GM12878 (cell line): ENCODE data around the gene AEBP1. TPM values are rescaled to one million over a fixed set of nuclear protein-coding genes. Genes with fewer than 3 reads are reported as not detected.

ENCODE experiments used
- ATAC-seq: fragments of 200-7000 bp; cut with Tn5 transposase; 3 replicates; pipeline ENCODE4 v1.9.1; 2020; ENCODE audit warnings: mild to moderate bottlenecking, moderate library complexity
- BruUV-seq: library from RNA; stranded (reverse); fragments of 400-500 nt; replicated peaks from 2 replicates; lab custom pipeline; 2021; lab: Mats Ljungman, UMichigan
- CTCF ChIA-PET: fragments of 300-600 bp; sonication (Branson Sonifier 250); formaldehyde crosslinking; extraction: SDS; loops from one replicate; lab custom pipeline; 2021; ENCODE audit warnings: inconsistent platforms; lab: Yijun Ruan, JAX
- POLR2A ChIA-PET: fragments of 350-600 bp; formaldehyde crosslinking; extraction: SDS; loops from one replicate; lab custom pipeline; 2021; ENCODE audit warnings: inconsistent platforms; lab: Charles Lee
- RAD21 ChIA-PET: fragments of 300-600 bp; sonication (Branson Sonifier 250); formaldehyde crosslinking; loops from one replicate; lab custom pipeline; 2023; ENCODE audit warnings: antibody characterized with exemption; ENCODE audit not compliant: unreplicated experiment; lab: Charles Lee
- SMC1A ChIA-PET: fragments of 300-600 bp; sonication (Branson Sonifier 250); formaldehyde crosslinking; loops from one replicate; lab custom pipeline; 2023; ENCODE audit not compliant: unreplicated experiment, uncharacterized antibody; lab: Charles Lee
- DNase-seq: peaks from one replicate; pipeline ENCODE4 v3.0.0-alpha.2; 2011; ENCODE audit warnings: low read depth, low spot score
- FAIRE-seq: peaks from 3 replicates; lab custom pipeline; 2011; peaks lifted over from hg19 to GRCh38; lab: Jason Lieb, UNC
- H2AFZ ChIP-seq: 2 replicates; pipeline ENCODE4 v1.6.0; 2011; ENCODE audit warnings: low read depth, low read length, control low read depth; ENCODE audit not compliant: control insufficient read depth
- H3K27ac ChIP-seq: 2 replicates; pipeline ENCODE4 v1.5.1; 2011; ENCODE audit warnings: control low read depth; ENCODE audit not compliant: control insufficient read depth, insufficient read depth
- H3K27me3 ChIP-seq, 2 experiments: replicated peaks in 1 of 2; 2 replicates each; pipeline versions ENCODE4 v1.6.0 to v1.6.1; 2011; ENCODE audit warnings: low read length in 1 of 2; ENCODE audit not compliant: control insufficient read depth in 2 of 2, insufficient read depth in 2 of 2
- H3K36me3 ChIP-seq, 2 experiments: 2 replicates each; pipeline ENCODE4 v1.5.1; 2011; ENCODE audit warnings: low read length in 1 of 2; ENCODE audit not compliant: control insufficient read depth in 2 of 2, insufficient read depth in 2 of 2
- H3K4me1 ChIP-seq: 2 replicates; pipeline ENCODE4 v1.6.1; 2011; ENCODE audit warnings: mild to moderate bottlenecking, low read length, moderate library complexity, mixed read lengths; ENCODE audit not compliant: control insufficient read depth, insufficient read depth
- H3K4me2 ChIP-seq: 2 replicates; pipeline ENCODE4 v1.6.0; 2011; ENCODE audit warnings: control low read depth; ENCODE audit not compliant: control insufficient read depth, insufficient read depth
- H3K4me3 ChIP-seq: fragments of 200-600 bp; sonication (generic); 2 replicates; pipeline ENCODE4 v1.5.1; 2016
- H3K79me2 ChIP-seq: 2 replicates; pipeline ENCODE4 v1.6.0; 2011; ENCODE audit warnings: low read length; ENCODE audit not compliant: control insufficient read depth, insufficient read depth
- H3K9ac ChIP-seq: 2 replicates; pipeline ENCODE4 v1.8.0; 2011; ENCODE audit warnings: low read length, control low read depth, mixed read lengths; ENCODE audit not compliant: control insufficient read depth, insufficient read depth
- H3K9me3 ChIP-seq: replicated peaks from 3 replicates; pipeline ENCODE4 v1.5.1; 2011; ENCODE audit warnings: mild to moderate bottlenecking, low read length; ENCODE audit not compliant: control insufficient read depth, insufficient read depth
- H4K20me1 ChIP-seq: 2 replicates; pipeline ENCODE4 v1.6.0; 2011; ENCODE audit not compliant: control insufficient read depth, insufficient read depth
- ATF2 ChIP-seq: IDR thresholded peaks from 2 replicates; pipeline ENCODE4 v1.6.1; 2012; ENCODE audit warnings: low read length, inconsistent platforms
- BACH1 ChIP-seq: fragments of 450-650 bp; IDR thresholded peaks from 2 replicates; pipeline ENCODE4 v1.6.1; 2017; ENCODE audit warnings: mild to moderate bottlenecking, borderline replicate concordance
- CBX3 ChIP-seq: fragments of 200-600 bp; sonication (generic); IDR thresholded peaks from 2 replicates; pipeline ENCODE4 v1.6.1; 2016; ENCODE audit warnings: low read depth, borderline replicate concordance
- CEBPB ChIP-seq, 2 experiments: fragments of 150-350 bp in 1 of 2; IDR thresholded peaks; 2 replicates each; pipeline ENCODE4 v1.6.1; 2012 to 2014; ENCODE audit warnings: low read depth in 2 of 2, low read length in 2 of 2, borderline replicate concordance in 1 of 2, inconsistent platforms in 1 of 2
- CREM ChIP-seq: IDR thresholded peaks from 2 replicates; pipeline ENCODE4 v1.6.1; 2014; ENCODE audit warnings: antibody characterized with exemption, low read depth
- EGR1 ChIP-seq, 2 experiments: IDR thresholded peaks; 1 replicate in 1 of 2; 2 replicates in 1 of 2; pipeline ENCODE4 v1.6.1; 2011 to 2012; ENCODE audit warnings: low read depth in 2 of 2, low read length in 2 of 2, borderline replicate concordance in 1 of 2, mild to moderate bottlenecking in 1 of 2, moderate library complexity in 1 of 2
- KAT2A ChIP-seq: conservative IDR thresholded peaks from 2 replicates; pipeline ENCODE4 v1.6.1; 2011; ENCODE audit warnings: low read depth, low read length; ENCODE audit not compliant: control insufficient read depth
- MEF2B ChIP-seq: fragments of 450-650 bp; IDR thresholded peaks from 2 replicates; pipeline ENCODE4 v1.6.1; 2018; ENCODE audit warnings: mild to moderate bottlenecking, moderate library complexity; ENCODE audit not compliant: partially characterized antibody, poor library complexity, severe bottlenecking
- MXI1 ChIP-seq: fragments of 150-350 bp; IDR thresholded peaks from 2 replicates; pipeline ENCODE4 v1.6.1; 2011; ENCODE audit warnings: low read depth, mild to moderate bottlenecking, inconsistent platforms, low read length, improper control_type of control experiment
- NR2C1 ChIP-seq: fragments of 450-650 bp; IDR thresholded peaks from 2 replicates; pipeline ENCODE4 v1.6.1; 2017; ENCODE audit warnings: antibody characterized with exemption, mild to moderate bottlenecking, moderate library complexity
- ZBTB40 ChIP-seq: fragments of 450-650 bp; IDR thresholded peaks from 2 replicates; pipeline ENCODE4 v1.6.1; 2016; ENCODE audit warnings: mild to moderate bottlenecking, moderate library complexity, borderline replicate concordance
- WGBS: methylation state at CpG from one replicate; pipeline ENCODE4 v1.1.6; 2016; ENCODE audit warnings: low lambda C conversion rate; ENCODE audit not compliant: insufficient replicate concordance, insufficient coverage; ENCODE audit errors: missing lambda C conversion rate; 5-methylcytosine and 5-hydroxymethylcytosine counted together
- in situ Hi-C: fragments of 300-500 bp; cut with MboI; formaldehyde crosslinking; loops from 9 replicates; pipeline ENCODE4 v1.14.3; 2018; ENCODE audit warnings: mixed read lengths
- intact Hi-C: fragments of 100-400 bp; cut with micrococcal nuclease; formaldehyde crosslinking; loops from one replicate; pipeline ENCODE4 v1.14.2; 2022; ENCODE audit not compliant: unreplicated experiment
- polyA plus RNA-seq, 11 experiments: library from polyadenylated mRNA; depleted of rRNA in 4 of 11; unstranded in 6 of 11; stranded (reverse) in 5 of 11; fragments of >200 nt; fragmentation: Nextera tagmentation in 4 of 11; fragmentation: Illumina TruSeq in 1 of 11; extraction: Ambion mirVana in 4 of 11; extraction: Trizol in 1 of 11; gene quantifications; 1 replicate in 1 of 11; 2 replicates in 10 of 11; pipeline versions ENCODE4 v1.2.1 to v1.2.3, GENCODE V29; 2011 to 2016; ENCODE audit warnings: inconsistent platforms in 2 of 11, missing spikeins in 2 of 11, low read depth in 1 of 11
- total RNA-seq, 4 experiments: library from RNA; depleted of rRNA in 3 of 4; stranded (reverse); fragments of >200 nt in 3 of 4; fragmentation: Illumina TruSeq in 1 of 4; extraction: Trizol in 1 of 4; gene quantifications; 2 replicates each; pipeline versions ENCODE4 v1.2.1 to v1.2.3, GENCODE V29; 2013 to 2021
- TF ChIP-seq, protein P1 (sequence below): IDR thresholded peaks from 2 replicates; pipeline ENCODE4 v1.6.1; 2011; ENCODE audit warnings: mild to moderate bottlenecking, low read depth, low read length, moderate library complexity; ENCODE audit not compliant: insufficient replicate concordance
- TF ChIP-seq, protein P2 (sequence below): fragments of 450-650 bp; IDR thresholded peaks from 2 replicates; pipeline ENCODE4 v1.6.1; 2018; ENCODE audit warnings: borderline replicate concordance, mild to moderate bottlenecking; ENCODE audit not compliant: partially characterized antibody

The AEBP1 gene
- total and polyA plus RNA-seq, 10 of the 15 experiments (the other 5 are each of a cell fraction or from before 2014, with no cell fraction given) = 0.06 to 0.23 (median 0.11) TPM; not detected in 5

DNA sequence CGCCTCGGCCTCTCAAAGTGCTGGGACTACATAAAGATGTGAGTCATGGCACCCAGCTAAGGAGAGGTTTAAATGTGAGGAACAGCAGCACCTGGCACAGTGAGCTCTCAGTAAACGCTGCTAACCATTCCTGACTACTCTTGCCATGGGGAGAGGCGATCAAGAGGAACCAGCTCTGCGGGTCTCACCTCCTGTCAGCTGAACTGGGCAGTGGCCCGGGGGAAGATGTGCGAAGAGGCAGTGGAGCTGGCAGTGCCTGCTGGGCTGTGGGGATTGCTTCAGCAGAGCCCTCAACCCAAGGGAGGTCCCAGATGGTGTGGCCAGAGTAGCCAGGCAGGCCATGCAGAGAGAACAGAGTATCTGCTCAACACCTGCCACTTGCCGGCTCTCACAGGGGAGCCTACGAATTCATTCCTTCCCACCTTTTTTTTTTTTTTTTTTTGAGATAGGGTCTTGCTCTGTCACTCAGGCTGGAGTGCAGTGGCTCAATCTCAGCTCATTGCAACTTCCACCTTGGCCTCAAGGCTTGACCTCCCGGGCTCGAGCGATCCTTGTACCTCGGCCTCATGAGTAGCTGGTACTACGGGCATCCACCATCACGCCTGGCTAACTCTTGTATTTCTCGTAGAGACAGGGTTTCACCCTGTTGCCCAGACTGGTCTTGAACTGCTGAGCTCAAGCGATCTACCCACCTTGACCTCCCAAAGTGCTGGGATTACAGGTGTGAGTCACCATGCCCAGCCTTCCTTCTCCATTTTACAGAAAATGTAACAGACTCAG lies 28.7 kb upstream of the AEBP1 start:
- Histone ChIP-seq H3K9ac (no peak overlapping the region), H3K9me3 (no peaks in the 10 kb centered on the region), H3K79me2 (peaks cover 6% of the 10 kb centered on the region), H3K27me3 (no peaks in the 10 kb centered on the region), H3K4me1 (peaks cover 14% of the 10 kb centered on the region), H3K36me3 (peaks cover 26 to 42% of the 10 kb centered on the region in 2 experiments), H2AFZ (no peak overlapping the region), H3K4me3 (no peak overlapping the region), H3K4me2 (no peak overlapping the region), H3K27ac (no peak overlapping the region), H4K20me1 (no peaks in the 10 kb centered on the region)
- in situ Hi-C loops = no loop called here
- RAD21 ChIA-PET = no interaction called here
- intact Hi-C loops = no loop called here
- POLR2A ChIA-PET = interaction anchor here (0.6 kb wide), 1 partner anchor 11 kb away, joined by 6 read pairs; no protein-coding TSS in a partner anchor
- FAIRE-seq (no peak), ATAC-seq (no peak), DNase-seq (no peak)
- SMC1A ChIA-PET = no interaction called here
- BruUV-seq = no TSS peak
- CTCF ChIA-PET = no interaction called here
- WGBS = 94% methylated on average over 15 of the region's 17 CpGs
- TF ChIP-seq MXI1 (no peak), MEF2B (no peak), BACH1 (no peak), NR2C1 (no peak), CBX3 (no peak), ZBTB40 (no peak), CREM (no peak), CEBPB (IDR thresholded peaks at IDR 0.05; ENCODE audit: borderline replicate concordance in 1 of 2, low read depth in 2 of 2, low read length in 2 of 2) (no peak), ATF2 (no peak), KAT2A (no peak), EGR1 (IDR thresholded peaks at IDR 0.05; ENCODE audit: borderline replicate concordance in 1 of 2, low read depth in 2 of 2, low read length in 2 of 2) (no peak)
- TF ChIP-seq, protein P1, sequence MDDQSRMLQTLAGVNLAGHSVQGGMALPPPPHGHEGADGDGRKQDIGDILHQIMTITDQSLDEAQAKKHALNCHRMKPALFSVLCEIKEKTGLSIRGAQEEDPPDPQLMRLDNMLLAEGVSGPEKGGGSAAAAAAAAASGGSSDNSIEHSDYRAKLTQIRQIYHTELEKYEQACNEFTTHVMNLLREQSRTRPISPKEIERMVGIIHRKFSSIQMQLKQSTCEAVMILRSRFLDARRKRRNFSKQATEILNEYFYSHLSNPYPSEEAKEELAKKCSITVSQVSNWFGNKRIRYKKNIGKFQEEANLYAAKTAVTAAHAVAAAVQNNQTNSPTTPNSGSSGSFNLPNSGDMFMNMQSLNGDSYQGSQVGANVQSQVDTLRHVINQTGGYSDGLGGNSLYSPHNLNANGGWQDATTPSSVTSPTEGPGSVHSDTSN = no peak
- TF ChIP-seq, protein P2, sequence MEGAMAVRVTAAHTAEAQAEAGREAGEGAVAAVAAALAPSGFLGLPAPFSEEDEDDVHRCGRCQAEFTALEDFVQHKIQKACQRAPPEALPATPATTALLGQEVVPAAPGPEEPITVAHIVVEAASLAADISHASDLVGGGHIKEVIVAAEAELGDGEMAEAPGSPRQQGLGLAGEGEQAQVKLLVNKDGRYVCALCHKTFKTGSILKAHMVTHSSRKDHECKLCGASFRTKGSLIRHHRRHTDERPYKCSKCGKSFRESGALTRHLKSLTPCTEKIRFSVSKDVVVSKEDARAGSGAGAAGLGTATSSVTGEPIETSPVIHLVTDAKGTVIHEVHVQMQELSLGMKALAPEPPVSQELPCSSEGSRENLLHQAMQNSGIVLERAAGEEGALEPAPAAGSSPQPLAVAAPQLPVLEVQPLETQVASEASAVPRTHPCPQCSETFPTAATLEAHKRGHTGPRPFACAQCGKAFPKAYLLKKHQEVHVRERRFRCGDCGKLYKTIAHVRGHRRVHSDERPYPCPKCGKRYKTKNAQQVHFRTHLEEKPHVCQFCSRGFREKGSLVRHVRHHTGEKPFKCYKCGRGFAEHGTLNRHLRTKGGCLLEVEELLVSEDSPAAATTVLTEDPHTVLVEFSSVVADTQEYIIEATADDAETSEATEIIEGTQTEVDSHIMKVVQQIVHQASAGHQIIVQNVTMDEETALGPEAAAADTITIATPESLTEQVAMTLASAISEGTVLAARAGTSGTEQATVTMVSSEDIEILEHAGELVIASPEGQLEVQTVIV = no peak
